Activated T-cell treated with anti-CD3 and anti-CD28 coated beads for 4 hours (primary cell): ENCODE data around the gene CLDN19.

Experiments
- DNase-seq: peaks from one replicate; pipeline ENCODE4 v3.0.0-alpha.2; 2020

Gene CLDN19, protein sequence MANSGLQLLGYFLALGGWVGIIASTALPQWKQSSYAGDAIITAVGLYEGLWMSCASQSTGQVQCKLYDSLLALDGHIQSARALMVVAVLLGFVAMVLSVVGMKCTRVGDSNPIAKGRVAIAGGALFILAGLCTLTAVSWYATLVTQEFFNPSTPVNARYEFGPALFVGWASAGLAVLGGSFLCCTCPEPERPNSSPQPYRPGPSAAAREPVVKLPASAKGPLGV

GRCh38 chr1:42739753-42740700 is at the start of gene CLDN19:
TSS of gene CLDN19 (minus strand) at chr1:42740236. CDS start at chr1:42740063, 173 bp downstream.
- DNase-seq: no peak

- DNase-seq: no peak
Observed at GRCh38 chr1:42788021-42788420, 48.0 kb upstream of the CLDN19 start.

GRCh38 chr1:42786097-42786496 is 46.1 kb upstream of the CLDN19 start:
- DNase-seq: no peak

DNA sequence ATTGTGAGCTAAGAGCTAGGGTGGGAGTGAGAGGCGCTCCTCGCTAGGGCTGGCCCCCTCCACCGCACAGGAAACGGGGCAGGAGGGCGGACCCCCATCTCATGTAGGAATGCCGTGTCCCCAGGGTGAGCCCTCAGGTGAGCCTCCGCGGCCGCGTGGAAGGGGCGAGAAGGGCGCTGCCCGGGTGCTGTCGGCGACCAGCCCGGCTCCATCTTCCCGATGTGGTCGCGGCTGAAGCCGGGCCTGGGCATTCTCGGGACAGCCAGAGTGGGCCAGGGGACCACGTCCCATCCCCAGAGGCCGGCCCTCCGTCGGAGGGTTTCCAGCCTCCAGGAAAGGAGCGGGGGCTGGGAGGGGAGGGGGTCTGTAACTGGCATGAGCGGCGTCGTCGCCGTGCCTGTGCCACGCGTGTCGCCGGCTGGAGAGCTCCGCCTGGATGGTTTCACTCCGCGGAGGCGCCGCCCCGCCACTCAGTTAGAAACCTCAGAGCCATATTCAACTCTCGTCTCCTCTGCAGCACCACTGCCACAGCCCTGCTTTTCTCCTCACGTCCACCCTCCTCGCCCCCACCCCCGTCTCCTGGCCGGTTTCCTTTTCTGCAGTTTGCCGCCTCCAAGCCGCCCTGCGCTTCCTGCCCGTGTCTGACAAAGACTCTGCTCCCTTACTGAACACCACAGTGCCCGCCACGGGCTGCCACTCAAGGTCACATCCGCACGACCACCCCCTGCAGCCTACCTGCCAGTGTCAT is 45.1 kb upstream of the CLDN19 start, which contains the start of gene TMEM269:
TSS of gene TMEM269 (plus strand) at position 46 of the 748 bp plus-strand sequence. CDS start 4,903 bp downstream, outside the sequence.
- DNase-seq: peak; percentile 27

- DNase-seq: no peak
Observed at GRCh38 chr1:42784547-42784945, 44.5 kb upstream of the CLDN19 start.

DNA sequence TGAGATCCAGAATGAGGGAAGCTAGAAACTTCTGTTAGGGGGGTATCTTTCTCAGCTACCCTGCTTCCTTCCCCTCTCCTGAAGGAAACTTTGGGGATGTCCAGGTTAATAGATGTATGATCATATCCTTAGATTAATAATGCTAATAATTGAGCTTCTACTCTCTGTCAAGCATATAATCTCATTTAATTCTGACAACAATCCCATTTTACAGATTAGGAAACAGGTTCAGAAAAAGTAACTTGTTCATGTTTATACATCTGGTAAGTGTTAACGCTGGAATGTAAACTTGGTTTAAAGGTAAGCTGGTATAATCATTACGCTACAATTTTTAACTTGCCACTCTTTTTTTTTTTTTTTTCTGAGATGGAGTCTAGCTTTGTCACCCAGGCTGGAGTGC is 43.1 kb upstream of the CLDN19 start:
- DNase-seq: no peak

DNA sequence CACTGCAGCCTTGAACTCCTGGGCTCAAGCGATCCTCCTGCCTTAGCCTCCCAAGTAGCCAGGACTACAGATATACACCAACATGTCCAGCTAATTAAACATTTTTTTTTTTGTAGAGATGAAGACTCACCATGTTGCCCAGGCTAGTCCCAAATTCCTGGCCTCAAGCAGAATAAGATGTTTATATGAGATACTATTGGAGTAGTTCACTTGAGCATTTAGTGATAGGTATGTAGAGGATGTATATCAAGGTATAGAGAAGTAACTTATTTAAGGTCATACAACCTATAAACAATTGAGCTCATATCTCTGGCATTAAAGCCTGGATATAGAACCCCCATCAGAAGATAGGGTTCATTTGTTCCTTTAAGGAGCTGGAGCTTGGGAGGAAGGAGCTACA is 40.1 kb upstream of the CLDN19 start:
- no peak for DNase-seq

DNA sequence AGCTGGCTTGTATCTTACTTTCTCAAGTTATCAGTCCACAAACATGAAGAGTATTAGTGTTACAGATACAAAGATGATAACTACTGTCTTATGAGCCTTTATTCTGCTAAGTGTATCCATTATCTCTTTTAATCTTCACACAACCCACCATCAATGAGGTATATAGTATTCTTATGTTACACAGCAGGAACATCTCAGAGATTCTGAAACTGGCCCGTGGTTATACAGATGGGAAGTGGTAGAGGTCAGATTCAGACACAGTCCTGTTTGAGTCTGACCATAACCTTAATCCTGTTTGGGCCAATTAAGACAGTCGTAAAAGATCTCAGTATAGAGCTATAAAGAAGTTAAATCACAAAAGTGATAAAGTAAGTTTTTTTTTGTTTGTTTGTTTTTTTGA is 39.7 kb upstream of the CLDN19 start:
- no peak for DNase-seq

DNA sequence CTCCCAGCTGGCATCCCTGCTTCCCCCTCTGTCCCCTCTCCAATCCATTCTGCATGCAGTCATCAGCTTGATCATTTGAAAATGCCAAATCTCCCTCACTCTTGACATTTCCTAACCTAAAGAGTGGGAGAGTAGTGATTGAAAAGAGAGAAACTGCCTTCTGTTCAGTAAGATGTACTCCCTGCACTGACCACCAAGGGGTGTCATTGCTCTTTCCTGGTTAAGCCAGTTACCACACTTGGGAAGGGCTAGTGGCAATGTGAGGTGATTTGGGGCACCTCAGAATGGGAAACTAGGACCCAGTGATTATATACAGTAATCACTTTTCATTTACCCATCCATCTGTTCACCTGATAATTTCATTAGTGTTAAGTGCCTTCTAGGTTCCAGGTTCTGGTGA is 37.8 kb upstream of the CLDN19 start:
- DNase-seq: no peak

- DNase-seq: no peak
Observed at GRCh38 chr1:42776502-42776901, 36.5 kb upstream of the CLDN19 start.

GRCh38 chr1:42774928-42775526 is 35.0 kb upstream of the CLDN19 start:
- DNase-seq: no peak

DNA sequence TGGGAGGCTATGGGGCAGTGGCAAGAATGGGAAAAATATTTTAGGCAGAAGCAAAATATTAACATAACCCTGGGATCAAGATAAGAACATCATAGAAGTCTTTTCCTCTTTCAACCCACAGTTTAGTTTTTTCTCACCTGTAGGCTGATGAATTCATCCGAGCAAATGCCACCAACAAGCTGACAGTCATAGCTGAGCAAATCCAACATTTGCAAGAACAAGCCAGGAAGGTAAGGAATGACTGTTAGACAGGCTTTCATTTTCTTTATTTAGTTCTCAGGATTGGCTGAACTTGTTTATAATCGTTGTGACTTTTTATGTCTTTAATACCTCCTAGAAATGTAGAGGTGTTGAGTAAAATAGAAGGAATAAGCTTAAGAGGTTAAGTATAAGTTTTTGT is 33.4 kb upstream of the CLDN19 start:
- no peak for DNase-seq

DNA sequence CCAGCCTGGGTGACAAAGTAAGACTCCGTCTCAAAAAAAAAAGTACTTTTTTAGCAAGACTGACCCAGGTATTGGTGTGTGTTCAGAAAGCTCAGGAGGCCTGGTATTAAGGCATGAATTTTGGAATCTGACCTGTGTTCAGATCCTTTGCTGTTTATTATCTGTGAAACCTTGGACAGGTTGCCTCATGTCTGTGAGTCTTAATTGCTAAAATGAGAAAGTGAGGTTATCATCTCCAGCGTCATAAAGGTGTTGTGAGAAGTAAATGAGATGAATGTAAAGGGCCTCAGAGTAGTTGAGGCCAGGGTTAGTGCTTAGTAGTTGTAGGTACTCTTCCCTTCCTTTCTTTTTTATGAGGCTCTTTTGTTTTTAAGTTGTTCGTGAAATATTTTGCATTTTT is 29.8 kb upstream of the CLDN19 start:
- DNase-seq: no peak

DNA sequence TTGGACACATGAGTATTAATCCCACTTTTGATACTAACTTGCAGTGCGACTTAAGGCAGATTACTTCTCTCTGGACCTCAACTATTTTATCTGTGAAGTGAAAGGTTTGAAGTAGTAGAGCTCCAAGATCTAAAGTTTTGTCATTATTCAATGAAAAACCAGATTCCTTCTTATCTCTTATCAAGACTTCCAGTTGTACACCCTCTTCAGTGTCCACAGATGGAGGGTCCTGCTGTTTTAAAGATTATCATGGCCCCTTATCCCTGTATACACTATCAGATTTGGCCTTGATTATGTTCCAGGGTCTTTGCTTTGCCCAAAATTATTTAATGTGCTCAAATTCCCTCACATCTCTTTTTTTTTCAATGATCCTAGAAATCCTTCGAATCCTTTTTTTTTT is 28.1 kb upstream of the CLDN19 start:
- no peak for DNase-seq

DNA sequence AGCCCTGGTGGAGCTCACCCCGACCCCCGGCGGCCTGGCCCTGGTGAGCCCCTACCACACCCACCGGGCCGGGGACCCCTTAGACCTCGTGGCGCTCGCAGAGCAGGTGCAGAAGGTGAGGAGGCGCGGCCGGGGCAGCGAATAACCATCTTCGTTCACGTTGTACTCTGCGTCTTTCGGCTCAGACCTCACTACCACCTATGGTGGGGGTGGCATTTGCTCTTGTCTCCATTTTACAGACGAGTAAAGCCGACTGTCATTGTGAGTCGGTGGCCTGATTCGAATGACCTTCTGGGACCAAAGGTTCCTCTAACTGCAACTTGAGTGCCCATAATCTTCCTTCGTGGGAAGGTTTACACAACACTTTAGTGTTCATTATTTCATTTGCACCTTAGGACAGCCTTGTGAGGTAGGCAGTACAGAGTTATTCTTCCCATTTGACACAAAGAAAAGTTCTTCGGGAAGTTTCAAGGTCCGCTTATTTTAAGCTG is 27.5 kb upstream of the CLDN19 start:
- no peak for DNase-seq

- DNase-seq: peak; percentile 98
Observed at GRCh38 chr1:42766741-42767509, 26.9 kb upstream of the CLDN19 start, which contains the start of the genes C1orf50 and P3H1. TSS of gene C1orf50 (plus strand) at chr1:42767249. CDS start at chr1:42767312, 63 bp downstream. TSS of gene P3H1 (minus strand) at chr1:42767028. CDS start at chr1:42766971, 57 bp downstream.

- DNase-seq: peak; percentile 27
Observed at GRCh38 chr1:42765832-42766740, 26.1 kb upstream of the CLDN19 start.

DNA sequence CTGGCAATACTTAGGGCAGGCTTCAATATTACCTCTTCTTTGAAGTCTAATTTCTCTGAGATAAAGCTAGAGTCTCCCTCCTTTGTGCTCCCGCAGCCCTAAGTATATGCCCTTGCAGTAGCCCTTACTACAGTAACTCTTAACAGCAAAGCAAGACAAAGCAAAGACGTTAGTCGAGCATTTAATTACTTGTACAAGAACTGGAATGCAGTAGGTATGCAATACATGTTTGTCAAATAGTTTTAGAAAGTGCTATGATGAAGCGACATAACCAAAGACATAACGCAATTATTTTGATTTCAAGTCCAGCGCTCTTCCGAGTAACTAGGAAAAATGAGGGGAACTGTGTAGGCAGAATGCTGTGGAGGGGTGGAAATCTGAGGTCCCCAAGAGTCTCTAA is 25.2 kb upstream of the CLDN19 start:
- no peak for DNase-seq

DNA sequence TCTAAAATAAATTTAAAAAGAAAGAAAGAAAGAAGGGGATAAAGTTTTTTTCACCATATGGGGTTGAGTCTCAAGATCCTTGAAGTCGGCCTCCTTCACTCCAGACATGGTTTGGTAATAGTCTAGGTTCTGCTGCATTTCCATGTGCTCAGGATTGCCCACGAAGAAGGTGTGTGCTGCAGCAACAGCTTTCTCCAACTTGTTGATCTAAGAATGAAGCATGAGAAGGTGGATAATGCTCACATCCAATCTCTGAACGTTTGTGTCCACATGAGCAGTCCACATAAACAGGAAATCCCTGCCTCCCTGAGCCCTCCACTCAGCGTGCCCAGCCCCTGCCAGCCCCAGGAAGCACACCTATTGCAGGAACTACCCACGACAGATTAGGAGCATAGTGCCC is 22.2 kb upstream of the CLDN19 start:
- no peak for DNase-seq

DNA sequence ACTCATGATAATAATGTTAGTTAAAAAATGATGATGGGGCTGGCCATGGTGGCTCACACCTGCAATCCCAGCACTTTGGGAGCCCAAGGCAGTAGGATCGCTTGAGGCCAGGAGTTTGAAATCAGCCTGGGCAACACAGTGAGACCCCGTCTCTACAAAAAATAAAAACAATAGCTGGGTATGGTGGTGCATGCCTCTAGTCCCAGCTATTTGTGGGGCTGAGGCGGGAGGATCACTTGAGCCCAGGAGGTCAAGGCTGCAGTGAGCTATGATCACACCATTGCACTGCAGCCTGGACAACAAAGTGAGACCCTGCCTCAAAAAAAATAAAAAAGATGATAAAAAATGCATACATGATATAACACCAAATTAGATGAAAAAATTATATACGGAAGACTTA is 21.5 kb upstream of the CLDN19 start:
- no peak for DNase-seq

DNA sequence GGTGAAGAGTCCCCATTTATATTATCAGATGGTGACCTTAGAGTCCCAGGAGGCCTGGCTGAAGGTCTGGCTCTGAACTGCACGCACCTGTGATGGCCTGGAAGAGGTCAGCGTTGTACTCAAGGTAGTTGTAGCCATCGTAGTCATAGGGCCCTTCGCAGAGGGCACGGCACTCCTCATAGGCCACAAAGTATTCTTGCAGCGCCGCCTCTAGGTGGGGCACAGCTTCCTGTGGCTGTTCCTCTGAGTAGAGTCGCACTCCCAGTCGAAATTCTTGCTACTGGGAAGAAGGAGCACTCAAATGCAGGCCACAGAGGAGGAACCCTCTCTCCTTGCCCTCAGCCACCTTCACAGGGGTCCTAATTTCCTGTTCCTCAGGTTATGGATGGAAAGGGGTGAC is 19.1 kb upstream of the CLDN19 start:
- no peak for DNase-seq
